Gastroesophageal sphincter (tissue), 3 donors: ENCODE results near the gene PPFIBP1.

Source experiments
- CTCF ChIP-seq, 4 experiments: fragments of 200-600 bp in 2 of 4; fragments of 450-650 bp in 2 of 4; sonication (generic) in 1 of 4; IDR thresholded peaks; one replicate each; pipeline ENCODE4 v1.5.1; 2017 to 2019; ENCODE audit warnings: antibody characterized with exemption in 4 of 4, mild to moderate bottlenecking in 2 of 4, moderate library complexity in 2 of 4
- POLR2AphosphoS5 ChIP-seq: sonication (generic); formaldehyde crosslinking; IDR thresholded peaks from one replicate; pipeline ENCODE4 v1.6.1; 2017; ENCODE audit warnings: antibody characterized with exemption

- no peak for TF ChIP-seq CTCF (IDR thresholded peaks at IDR 0.05)
- peak; percentile 50 for TF ChIP-seq POLR2AphosphoS5
Measured at GRCh38 chr12:27511031-27511722, 12.8 kb upstream of the PPFIBP1 start.
